ENCODE results near the gene LINC01488.

Gene LINC01488

GRCh38 chr11:69446108-69446507, 35.4 kb upstream of the LINC01488 start:
- DNase-seq, result no peak

DNA sequence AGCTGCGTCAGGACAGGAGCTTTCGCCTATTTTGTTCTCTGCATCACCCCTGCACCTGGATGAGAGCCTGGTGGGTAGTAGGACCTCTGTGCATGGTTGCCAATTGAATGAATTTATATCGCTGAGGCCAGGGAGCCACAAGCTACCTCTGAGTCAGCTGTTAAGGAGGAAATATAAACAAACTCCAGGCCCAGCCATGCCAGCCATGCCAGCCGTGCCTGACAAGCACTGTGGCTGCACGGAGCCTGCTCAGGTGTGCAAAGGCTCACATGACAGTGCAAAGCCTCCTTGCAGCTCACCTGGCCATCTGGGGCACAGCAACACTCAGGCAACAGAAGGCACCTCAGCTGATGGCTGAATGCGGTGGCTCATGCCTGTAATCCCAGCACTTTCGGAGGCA, 33.7 kb upstream of the LINC01488 start:
- DNase-seq, result no peak

- DNase-seq, result no peak
Observed at GRCh38 chr11:69448471-69449284, 32.8 kb upstream of the LINC01488 start.

DNA sequence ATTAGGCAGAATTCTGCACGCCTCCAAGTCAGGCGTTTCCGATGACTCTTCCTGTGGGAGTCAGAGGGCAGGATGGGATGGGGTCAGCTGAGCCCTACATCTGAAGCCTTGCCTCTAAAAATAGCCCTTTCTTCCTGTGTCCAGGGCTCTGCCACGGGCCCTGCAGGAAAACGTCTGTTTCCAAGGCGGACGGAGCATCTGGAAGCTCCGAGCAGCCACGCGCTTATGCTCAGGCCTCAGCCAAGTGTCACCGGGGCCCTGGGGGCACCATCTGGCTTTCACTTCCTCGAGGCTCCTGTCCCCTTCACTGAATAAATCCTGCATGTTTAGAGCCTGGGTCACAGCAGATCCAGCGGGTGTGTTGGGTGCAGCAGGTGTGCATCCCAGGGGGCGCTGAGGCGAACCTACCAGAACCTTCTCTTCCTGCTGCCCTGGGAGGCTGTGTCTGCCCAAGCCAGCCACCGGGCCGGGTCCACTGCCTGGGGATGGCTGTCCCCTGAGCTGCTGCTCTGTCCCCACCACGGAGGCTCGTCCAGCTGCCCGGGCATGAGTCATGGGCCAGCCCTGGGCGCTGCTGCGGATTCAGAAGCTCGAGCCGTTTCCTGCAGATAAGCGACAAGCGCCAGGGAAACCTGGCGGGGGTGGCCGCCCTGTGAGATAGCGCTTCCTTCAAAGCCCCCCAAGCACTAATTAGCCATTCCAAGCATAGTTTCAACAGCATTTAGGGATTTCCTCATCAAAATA, 32.0 kb upstream of the LINC01488 start:
- no peak for DNase-seq

DNA sequence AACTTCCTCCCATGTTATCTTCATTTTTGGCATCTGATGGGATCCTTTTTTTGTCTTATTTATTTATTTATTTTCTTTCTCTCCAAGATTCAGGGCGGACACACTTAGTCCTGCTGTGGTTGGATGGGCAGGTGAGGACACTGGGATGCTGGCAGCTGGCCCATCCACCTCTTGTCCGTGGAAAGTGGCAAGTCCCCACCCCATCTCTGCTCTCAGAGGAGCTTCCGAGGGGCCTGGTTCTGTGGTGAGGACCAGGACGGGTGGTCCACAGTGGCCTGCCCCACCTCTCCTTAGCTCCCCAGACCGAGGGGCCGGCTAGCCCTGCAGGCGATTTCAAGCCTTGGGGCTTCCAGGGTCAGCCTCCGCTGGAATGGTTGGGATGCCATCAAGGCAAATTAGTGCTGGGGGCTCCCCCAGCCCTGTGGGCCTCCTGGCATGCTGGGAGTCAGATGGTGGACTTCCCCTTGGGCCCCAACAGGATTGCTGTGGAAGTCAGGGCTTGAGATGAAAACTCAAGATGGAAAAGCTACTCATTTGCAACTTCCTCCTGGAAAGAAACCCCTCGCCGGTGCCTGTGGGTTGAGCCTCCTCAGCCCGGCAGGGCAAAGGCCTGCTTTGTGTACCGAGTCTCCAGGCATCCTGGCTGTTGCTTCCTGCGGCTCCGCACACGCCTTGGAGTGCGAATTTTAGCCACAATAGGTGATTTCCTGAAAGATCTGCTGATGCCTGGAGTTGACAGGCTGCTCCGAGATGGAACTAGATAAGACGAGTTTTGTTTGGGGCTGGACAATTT, 31.2 kb upstream of the LINC01488 start:
- no peak for DNase-seq

DNA sequence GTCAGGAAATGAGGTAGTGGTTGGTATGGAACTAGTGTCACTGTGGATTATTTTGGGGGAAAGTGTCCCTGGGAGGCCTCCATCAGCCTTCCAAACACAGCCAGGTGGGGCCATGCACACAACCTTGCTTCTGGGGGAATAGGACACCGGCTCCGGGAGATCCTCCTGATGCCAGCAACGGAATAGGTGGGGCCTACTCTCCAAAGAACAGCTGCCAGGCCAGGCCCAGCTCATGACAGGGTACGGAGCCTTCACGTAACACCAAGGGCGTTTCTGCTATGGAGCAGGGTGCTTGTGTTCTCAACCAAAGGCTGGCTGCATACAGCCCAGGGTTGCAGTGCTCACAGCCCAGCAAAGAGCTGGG, 30.6 kb upstream of the LINC01488 start:
- no peak for DNase-seq

GRCh38 chr11:69451289-69451688, 30.2 kb upstream of the LINC01488 start:
- no peak for DNase-seq

DNA sequence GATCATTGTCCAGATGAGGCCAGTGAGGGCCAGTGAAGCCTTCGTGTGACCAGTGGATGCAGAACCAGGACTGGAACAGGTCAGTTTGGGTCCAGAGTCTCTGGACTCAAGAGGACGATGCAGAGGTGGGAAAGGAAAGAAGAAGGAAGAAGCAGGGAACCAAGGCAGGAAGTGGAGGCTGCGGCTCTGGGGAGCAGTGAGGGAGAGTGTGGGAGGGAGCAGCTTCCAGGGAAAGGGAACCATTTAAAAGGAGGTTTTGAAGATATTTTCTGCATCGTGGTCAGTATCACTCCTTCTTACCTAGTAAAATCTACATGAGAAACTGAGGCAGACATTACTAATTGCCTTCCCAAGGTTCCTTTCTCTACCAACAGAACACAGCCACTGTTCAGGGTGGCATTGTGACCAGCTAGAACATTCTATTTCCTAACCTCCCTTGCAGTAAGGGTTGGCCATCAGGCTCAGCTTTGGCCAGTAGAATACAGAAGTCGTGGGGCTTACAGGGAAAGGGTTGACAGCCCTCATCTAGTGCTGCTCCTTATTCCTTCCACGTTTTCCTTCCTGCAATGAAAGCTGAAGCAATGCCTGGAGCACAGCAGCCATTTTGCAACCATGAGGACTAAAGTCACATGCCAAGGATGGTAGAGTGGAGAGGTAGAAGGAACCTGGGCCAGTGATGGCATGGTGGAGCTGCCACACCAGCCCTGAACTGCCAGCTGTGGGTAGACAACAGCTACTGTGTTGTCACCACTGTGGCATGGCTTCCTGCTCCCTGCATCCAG, 29.1 kb upstream of the LINC01488 start:
- DNase-seq, result no peak

DNA sequence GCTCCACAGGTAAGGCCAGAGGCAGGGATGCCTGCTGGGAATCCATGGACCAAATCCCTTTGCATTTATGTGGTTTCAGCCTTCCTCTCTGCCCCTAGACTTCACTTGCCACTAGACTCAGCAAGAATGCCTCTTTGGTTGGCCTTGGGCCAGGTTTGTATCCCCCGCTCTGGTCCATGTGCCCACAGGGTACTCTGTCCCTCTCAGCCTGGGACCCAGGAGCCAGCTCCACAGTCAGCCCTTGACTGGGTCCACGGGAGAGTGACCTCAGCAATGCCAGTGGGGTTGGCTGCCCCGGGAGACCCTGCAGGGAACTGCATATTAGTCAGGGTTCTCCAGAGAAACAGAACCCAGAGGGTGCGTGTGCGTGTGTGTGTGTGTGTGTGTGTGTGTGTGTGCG, 28.3 kb upstream of the LINC01488 start:
- DNase-seq, result no peak

DNA sequence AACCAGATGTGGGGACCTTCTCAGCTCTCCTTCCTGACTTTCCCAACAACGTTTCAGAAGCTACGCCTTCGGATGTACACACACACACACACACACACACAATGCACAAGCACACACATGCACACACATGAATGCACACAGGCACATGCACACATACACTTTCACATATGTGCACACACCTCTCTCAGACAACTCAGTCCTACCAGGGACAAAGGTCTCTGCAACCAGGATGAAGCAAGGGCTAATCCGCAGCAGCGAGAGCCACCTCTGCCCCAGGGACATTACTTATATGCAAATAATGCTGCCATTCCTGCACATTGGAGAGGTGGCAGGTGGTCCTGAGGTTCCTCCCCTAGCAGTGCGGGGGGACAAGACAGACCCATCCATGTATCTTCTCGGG, 27.4 kb upstream of the LINC01488 start:
- DNase-seq, result no peak

GRCh38 chr11:69455969-69456368, 25.5 kb upstream of the LINC01488 start:
- no peak for DNase-seq

DNA sequence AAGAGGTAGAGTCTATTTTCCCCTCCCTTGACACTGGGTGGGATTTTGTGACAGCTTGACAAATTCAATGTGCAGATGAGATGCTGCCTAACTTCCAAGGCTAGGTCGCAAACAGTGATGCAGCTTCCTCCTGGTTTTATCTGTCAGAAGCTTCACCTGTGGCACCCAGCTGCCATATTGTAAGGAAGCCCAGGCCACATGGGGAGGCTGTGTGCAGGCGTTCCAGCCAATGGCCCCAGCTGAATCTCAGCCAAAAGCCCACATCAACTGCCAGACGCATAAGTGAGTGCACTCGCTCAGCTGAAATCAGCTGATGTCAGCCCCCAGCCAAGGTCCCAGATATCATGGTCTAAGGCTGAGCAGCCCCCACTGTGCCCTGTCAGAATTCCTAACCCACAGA, 24.8 kb upstream of the LINC01488 start:
- no peak for DNase-seq

DNA sequence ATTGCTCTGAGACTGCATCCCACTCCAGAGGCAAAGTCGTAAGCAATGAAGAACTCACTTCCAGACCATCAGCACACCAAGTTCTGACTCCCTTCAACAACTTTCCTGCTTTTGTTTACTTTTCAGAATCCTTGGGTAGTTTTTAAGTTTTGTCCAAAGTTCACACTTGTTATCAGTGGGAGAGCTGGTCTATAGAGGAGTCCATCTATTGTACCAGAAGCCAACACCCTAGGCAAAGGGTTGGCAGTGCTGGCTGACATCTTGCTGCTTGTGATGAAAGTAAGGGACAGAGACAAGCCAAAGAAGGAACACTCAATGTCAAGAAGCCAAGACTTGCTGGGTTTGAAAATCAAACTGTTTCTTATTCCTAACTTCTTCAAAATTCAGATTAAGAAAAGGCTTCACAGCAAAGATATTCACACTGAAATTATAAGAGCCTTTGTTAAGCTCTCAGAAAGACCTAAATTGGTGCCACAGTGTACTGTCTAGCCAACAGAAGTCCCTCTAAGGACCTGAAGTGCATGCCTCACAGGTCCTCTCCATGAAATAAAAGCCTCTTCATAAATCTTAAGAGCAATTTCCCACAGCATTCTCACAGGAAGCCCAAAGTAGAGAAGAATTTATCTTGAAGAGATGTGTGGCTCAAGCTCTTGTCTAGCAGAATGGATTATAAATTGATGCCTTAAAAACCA, 21.5 kb upstream of the LINC01488 start:
- DNase-seq, result no peak

DNA sequence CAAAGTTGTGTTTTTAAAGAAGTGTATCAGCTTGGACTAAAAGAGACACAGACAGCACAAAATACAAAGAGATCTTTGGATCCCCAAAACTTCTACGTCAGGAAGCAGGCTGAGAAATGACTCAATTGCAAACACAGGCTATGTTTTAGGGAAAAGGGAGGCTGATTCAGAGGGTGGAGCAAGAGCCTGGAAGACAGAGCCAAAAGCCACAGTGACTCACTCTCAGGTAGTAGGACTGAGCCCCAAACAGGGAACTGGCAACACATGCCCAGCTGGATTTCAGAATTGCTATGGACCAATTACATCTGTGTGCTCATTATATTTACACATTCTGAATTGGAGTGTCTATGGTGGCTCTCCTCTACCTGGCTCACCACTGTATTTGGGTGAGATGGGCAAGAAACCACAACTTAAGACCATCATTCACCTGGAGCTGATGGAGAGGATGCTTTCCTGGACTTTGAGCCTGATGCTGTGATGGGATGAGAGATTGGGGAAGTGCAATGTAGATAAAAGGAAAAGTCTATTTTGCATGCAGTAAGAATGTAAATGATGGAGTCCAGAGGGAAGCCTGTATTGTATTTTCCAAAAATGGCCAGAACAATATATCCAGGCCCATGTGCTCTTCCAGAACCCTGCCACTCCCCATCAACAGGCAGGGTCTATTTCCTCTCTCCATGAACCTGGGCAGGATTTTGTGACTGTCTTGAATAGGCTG, 20.8 kb upstream of the LINC01488 start:
- DNase-seq, result no peak

DNA sequence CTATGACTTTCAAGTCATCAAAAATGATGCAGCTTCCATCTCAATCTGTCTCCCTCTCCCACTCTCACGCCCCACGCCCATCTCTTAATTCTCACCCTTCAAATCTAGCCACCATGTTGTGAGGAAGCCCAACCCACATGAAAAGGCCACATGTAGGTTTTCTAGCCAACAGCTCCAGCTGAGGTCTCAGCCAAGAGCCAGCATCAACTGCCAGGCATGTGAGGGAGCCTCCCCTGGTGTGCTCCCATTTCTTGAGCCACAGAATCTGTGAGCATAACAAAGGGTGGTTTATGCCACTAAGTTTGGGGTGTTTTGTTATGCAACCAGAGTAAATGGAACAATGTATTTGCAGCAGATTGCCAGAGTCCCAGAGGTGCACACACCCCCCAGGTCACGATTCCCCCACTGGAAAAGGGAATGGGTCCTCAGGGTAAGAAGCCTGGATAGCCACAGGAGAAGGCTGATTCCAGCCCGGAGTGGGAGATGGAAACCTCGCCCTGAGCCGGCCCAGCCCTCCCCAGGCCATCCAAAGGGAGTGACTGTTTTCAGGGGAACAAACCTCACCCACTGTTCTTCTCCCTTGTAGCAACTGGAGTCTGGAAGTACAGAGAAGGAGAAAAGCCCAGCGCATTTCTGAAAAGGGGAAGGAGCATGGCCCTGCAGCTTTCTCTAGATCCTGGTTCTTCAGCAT, 20.0 kb upstream of the LINC01488 start:
- no peak for DNase-seq

DNA sequence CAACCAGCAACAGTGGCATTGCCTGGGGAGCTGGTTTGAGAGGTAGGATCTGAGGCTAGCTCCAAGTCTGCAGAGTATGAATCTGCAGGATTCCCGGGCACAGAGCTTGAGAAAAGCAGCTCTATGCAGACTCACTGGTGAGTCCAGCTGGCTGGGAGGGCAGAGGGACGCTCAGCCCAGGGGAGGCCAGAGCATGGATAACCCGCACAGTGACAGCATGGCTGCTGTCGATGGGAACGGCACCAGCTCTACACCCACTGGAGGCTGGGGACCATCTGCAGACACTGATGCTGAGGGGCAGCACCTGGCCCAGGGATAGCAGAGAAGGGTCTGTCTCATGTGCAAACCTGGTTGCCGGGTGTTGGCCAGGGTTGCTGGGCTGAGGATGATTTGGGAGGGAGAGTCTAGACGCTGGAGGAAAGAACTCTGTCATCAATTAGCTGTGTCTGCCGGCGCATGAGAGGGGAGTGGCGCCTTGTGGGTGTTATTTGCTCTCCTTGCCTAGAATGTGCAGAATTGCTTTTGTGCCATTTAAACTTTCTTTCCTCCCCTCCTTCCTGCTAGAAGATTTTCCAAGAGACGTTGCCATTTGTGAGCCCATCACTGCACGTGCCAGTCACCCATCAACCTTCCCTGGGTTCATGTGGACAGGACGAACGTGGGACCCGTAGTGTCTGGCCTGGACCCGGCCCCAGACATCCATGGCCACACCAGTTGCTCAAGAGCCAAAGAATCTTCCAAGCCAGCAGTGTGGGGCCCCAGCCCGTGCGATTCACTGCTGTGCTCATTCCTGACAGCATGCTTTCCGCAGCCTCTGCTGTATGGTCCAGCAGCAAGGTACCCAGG, 19.1 kb upstream of the LINC01488 start:
- no peak for DNase-seq

- DNase-seq, result no peak
Observed at GRCh38 chr11:69463181-69463994, 18.1 kb upstream of the LINC01488 start.

DNA sequence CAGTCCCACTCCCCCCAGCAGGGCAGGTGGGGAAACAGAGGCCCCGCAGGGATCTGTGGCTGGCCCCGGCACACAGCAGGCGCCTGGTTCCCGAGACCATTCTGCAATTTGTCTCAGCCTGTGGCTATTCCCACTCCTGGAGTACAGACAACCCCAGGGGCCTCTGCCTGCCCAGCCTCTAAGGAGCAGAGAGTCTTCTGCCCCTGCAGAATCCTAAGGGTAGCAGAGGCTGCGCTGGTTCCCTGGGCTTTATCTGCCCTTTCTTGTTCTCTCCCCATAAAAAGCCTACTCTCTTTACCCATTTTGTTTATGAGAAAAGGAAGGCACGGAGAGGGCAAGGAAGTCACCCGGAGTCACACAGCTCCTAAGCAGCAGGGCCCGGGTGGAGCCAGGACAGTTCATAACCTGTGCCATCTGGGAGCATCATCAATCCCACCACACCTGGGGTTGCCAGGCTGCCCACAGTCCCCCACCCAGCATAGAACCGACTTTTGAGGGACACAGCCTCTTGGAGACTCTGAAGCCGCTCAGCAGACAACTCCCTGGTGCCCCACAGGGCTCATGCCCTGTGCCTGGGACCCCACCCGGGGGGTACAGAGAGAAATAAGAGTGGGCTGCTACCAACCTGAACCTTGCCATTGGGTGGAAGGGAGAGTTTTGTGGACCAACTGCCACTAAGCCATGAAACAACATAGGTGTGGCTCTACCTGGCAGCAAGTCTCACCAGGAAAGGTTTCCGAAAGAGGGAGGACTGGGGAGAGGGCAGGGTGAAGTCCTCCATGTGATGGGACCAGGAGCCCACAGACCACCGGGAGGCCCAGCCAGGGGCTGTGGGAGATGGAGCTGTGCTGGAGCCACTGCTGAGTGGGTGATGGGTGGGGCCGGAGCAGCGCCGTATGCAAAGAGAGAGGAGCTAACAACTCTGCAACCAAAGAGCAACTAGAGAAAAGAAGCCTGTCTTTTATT, 17.2 kb upstream of the LINC01488 start:
- DNase-seq, result no peak
